Renal cortex interstitium (tissue), 11 donors: ENCODE data around the gene PAH. TPM values are rescaled to one million over a fixed set of nuclear protein-coding genes. Genes with fewer than 3 reads are reported as not detected.

ENCODE experiments used
- DNase-seq, 11 donors: peaks; one replicate each; pipeline ENCODE4 v3.0.0-alpha.2; 2013; ENCODE audit warnings: low read depth in 9 of 11, low spot score in 4 of 11; ENCODE audit errors: extremely low read depth in 1 of 11
- polyA plus RNA-seq, 3 donors: library from polyadenylated mRNA; unstranded; fragments of 120-200 nt; gene quantifications; one replicate each; pipeline ENCODE4 v1.2.1, GENCODE V29; 2013; ENCODE audit not compliant: insufficient read length in 3 of 3

Gene PAH
- polyA plus RNA-seq, 3 donors: 64.0 to 81.3 (median 68.7) TPM

DNA sequence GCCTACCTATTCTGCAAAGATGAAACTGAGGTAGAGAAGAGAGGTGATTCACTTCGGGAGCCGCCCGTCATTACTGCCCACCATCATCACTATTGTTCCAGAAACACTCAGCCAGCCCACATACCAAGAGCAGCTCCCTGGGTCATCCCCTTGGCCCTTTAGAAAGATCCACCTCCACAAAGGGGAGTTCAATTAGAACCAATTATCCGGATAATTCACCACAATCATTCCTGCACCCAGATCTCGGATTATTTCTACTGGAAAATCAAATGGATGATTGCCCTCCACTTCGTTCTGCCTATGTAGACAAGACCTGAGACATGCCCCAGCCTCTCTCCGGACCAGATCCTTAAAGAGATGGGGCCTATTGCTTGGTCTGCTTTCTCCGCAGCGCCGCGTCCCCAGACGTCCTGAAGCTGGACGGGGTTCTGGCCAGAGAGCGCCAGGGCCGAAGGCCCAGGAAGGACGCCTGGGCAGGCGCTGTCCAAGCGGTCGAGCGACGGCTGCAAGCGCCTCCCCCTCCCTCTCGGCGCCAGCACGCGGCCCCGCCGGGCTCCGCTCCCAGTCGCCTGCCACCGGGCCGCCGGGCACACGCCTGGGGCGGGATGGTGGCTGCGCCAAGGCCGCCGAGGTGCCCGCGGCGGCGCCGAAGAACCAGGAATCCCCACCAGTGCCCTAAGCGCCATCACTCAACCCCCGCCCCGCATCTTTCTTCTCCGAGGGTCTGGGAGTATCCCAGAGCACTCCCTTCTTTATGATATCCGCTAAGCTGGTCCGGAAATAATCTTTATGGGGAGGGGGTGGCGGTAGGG, 39.1 kb upstream of the PAH start:
- DNase-seq: no peak

GRCh38 chr12:102954134-102954533, 37.1 kb upstream of the PAH start:
- no peak for DNase-seq

- DNase-seq: no peak
Measured at GRCh38 chr12:102953221-102953620, 36.2 kb upstream of the PAH start.

GRCh38 chr12:102951841-102952240, 34.8 kb upstream of the PAH start:
- DNase-seq: no peak

DNA sequence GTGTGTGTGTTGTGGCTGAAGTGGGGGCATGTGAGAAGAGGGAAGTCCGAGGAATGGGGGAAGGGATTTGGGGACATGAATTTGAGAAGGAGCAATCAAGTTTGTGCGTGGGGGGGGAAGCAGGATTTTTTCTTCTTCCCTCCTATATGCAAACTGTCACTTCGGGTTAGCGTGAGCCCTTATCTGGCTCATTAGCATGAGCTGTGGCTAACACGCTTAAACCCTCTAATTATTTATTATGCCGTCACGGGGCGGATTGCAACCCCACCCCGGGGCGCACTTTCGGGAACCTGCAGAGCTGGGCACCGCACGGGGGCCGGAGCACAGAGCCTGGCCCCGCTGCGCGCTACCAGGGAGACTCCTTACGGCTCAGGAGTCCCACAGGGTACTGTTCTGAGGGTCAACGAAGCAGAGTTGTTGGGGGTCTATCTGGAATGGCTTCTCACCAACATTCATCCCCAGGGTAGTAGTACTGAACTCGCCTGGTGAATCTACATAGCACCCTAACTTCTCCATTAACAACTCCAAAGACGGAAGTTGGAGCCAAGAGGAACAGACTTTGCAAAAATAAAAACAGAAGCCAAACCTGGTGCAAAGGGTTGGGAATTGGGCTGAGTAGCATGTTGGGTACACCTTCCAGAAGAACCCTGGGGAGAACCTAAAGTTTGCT, 34.0 kb upstream of the PAH start:
- no peak for DNase-seq

DNA sequence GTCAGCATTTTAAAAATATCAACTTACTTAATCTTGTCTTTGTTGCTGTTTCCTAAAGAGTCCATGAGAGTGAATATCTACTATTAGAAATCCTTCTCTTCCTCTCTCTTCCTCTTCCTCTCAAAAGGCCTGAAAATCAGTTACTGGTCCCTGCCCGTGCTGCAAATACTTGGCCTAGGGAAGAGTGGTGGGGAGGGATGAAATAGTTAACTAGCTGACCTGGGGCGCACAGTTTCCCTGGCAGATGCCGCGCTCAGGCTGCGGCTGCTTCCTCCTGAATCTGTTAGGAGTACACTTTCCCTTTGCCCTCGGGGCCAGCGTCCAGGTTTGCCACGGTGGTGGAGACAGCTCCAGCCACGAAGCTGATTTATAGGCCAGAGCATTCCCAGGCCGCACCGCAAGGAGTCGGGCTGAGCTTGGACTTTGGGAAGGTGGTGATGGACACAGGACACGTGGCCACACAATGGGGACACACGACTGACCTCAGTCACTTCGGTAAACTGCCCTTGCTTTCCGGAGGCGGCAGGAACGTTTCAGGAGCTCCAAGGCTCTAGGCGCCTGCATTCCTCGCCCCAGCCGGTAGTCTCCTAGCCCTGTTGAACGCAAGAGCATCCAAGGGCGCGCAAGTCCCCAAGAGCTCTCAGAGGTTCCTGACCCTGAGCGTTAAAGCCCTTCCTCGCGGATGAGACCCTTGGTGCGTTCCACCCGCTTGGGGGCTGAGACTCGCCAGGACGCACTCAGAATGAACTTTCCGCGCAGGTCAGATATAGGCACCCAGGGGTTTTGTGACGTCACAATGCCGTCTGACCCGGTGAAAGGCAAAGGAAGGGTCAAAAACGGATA, 33.3 kb upstream of the PAH start:
- no peak for DNase-seq

DNA sequence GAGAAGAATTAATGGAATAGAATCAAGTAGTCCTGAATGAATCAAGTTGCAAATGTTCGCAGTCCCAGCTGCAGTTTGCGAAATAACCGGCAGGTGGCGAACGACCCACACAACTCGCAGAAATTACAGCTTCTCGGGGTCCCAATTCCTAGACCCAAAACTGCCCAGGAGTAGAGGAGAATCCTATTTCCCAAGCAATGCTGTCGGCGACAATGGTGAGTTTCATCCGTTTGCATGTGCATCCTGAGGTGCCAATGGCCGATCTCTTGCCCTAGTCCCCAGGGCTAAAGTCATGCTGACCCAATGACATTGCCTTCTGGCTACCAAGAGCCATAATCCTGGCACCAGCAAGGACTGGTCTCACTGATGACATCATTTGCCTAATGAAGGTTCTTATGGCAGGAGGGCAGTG, 31.9 kb upstream of the PAH start:
- DNase-seq: no peak

GRCh38 chr12:102946042-102946441, 29.0 kb upstream of the PAH start:
- DNase-seq: no peak

GRCh38 chr12:102939670-102940222, 22.7 kb upstream of the PAH start:
- DNase-seq: no peak

- no peak for DNase-seq
Measured at GRCh38 chr12:102939059-102939458, 22.0 kb upstream of the PAH start.

- DNase-seq: no peak
Measured at GRCh38 chr12:102933168-102933567, 16.1 kb upstream of the PAH start.

- DNase-seq: no peak
Measured at GRCh38 chr12:102927220-102927619, 10.2 kb upstream of the PAH start.

DNA sequence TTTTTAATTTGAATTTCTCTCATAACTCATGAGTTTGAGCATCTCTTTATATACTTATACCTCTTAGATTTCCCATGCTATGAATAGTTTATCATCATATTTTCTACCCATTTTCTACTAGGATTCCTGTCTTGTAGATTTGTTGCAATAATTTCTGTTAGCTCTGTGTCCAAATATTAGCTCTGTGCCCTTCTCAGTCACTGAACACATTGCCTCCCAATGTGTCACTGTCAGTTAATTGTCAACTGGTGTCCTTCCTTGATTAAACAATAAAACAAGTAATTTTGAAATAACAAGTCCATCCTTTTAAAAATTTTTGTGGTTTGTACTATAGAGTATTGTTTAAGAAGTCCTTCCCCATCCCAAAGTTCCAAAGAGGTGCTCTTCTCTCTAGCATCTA, 4.2 kb upstream of the PAH start:
- DNase-seq: no peak

DNA sequence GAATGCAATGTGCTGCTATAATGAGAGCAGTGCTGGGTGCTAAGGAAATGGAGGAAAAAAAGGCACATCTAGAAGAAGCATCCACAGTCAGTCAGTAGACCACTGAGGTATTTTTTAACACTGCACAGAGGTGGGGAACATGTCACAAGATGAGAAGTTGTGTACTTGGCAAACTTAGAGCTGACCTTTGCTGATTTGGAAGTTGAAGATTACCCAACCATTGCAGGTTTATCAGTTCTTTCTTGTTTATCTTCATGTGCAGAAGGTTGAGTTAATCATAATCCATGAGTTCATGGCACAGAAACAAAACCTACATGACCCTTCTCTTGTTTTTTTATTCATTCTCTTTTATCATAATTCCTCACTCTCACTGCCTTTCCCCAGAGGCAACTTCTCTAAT, 3.2 kb upstream of the PAH start:
- DNase-seq: no peak

- no peak for DNase-seq
Measured at GRCh38 chr12:102918840-102919239, 1.8 kb upstream of the PAH start.

DNA sequence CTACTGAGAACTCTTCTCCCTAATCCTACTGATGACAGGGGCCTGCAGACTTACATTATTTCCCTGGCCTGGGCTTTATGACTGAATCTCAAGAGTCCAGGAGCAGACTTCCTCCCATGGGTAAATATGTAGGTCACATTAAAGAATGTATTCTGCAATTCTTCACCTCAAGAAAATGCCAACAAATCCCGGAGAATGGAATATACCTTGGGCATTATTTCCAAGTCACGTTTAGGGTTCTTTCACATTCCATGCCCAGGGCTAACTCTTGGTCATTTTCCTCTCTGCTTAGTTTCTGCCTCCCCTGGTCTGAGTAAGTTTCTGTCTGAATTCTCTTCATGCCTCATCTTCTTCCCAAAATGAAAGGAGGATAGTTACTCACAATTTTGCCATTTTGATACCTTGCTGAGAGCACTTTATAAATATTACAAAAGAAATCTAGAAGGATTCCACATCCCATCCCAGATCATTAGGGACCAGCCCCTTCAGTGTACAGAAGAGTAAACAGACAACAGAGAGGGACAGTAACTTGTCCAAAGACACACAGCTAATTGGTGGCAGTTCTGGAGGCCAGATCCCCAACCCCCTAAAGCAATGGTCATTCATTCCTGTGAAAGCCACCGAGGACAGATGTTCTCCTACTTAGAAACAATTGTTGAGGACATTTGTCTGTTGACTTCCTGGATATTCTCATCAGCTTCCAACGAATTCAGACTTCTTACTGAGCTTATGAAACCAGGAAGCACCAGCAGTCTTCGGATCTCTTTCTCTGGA, 605 bp downstream of the PAH start:
- DNase-seq: no peak

- DNase-seq: no peak
Measured at GRCh38 chr12:102913453-102914226, 3.4 kb downstream of the PAH start.

- DNase-seq: no peak
Measured at GRCh38 chr12:102912258-102912657, 4.8 kb downstream of the PAH start.
